ENCODE data around the gene CHFR.

GRCh38 chr12:132797820-132798570 is 89.4 kb downstream of the CHFR start:
- TF ChIP-seq CTCF (IDR thresholded peaks at IDR 0.05) (no peak), POLR2A (IDR thresholded peaks at IDR 0.05) (no peak)

Measured in uterus (tissue), 2 donors.